K562 (cell line): ENCODE measurements around the gene PSD4. TPM values are rescaled to one million over a fixed set of nuclear protein-coding genes. Genes with fewer than 3 reads are reported as not detected.

ENCODE experiments used
- ATAC-seq: fragments of 200-7000 bp; cut with Tn5 transposase; 3 replicates; pipeline ENCODE4 v1.9.1; 2020; ENCODE audit warnings: moderate library complexity
- BruUV-seq: library from RNA; stranded (reverse); fragments of 400-500 nt; replicated peaks from 2 replicates; lab custom pipeline; 2021; lab: Mats Ljungman, UMichigan
- CTCF ChIA-PET: fragments of 300-600 bp; formaldehyde crosslinking; extraction: SDS; loops from one replicate; lab custom pipeline; 2021; ENCODE audit warnings: low intra/inter-chr PET ratio; lab: Yijun Ruan, JAX
- POLR2A ChIA-PET: fragments of 300-600, 350-650 bp; sonication (Branson Sonifier 250); formaldehyde crosslinking; extraction: SDS; loops from one replicate; lab custom pipeline; 2021; ENCODE audit warnings: antibody characterized with exemption, inconsistent platforms; lab: Yijun Ruan, JAX
- DNase-seq, 4 experiments: peaks; one replicate each; pipeline versions ENCODE4 v3.0.0 to v3.0.0-alpha.2; 2011 to 2018; ENCODE audit warnings: low spot score in 3 of 4, mixed read lengths in 3 of 4; ENCODE audit errors: extremely low read depth in 1 of 4
- FAIRE-seq: peaks from 2 replicates; lab custom pipeline; 2011; peaks lifted over from hg19 to GRCh38; lab: Jason Lieb, UNC
- H2AFZ ChIP-seq: 2 replicates; pipeline ENCODE4 v1.6.0; 2011; ENCODE audit warnings: low read depth, low read length, control low read depth, inconsistent platforms
- H3K27ac ChIP-seq: fragments of 200-600 bp; 3 replicates; pipeline ENCODE4 v1.8.0; 2011; ENCODE audit warnings: low read depth, mild to moderate bottlenecking, control low read depth, inconsistent platforms, low read length, moderate library complexity, mixed read lengths; ENCODE audit errors: extremely low read depth
- H3K27me3 ChIP-seq, 2 experiments: fragments of 300-600 bp in 1 of 2; 2 replicates in 1 of 2; 3 replicates in 1 of 2; pipeline versions ENCODE4 v1.6.0 to v1.8.0; 2011; ENCODE audit warnings: inconsistent platforms in 2 of 2, low read length in 2 of 2, mild to moderate bottlenecking in 1 of 2, mixed read lengths in 1 of 2, moderate library complexity in 1 of 2; ENCODE audit not compliant: control insufficient read depth in 2 of 2, insufficient read depth in 2 of 2
- H3K36me3 ChIP-seq: fragments of 300-600 bp; 3 replicates; pipeline ENCODE4 v1.8.0; 2011; ENCODE audit warnings: mild to moderate bottlenecking, low read length, inconsistent platforms; ENCODE audit not compliant: control insufficient read depth, insufficient read depth
- H3K4me1 ChIP-seq, 2 experiments: fragments of 200-600 bp in 1 of 2; replicated peaks in 1 of 2; 2 replicates in 1 of 2; 3 replicates in 1 of 2; pipeline versions ENCODE4 v1.5.1 to v1.8.0; 2011; ENCODE audit warnings: inconsistent platforms in 2 of 2, low read length in 2 of 2, mild to moderate bottlenecking in 1 of 2, mixed read lengths in 1 of 2, moderate library complexity in 1 of 2; ENCODE audit not compliant: control insufficient read depth in 2 of 2, insufficient read depth in 2 of 2
- H3K4me2 ChIP-seq: 2 replicates; pipeline ENCODE4 v1.6.1; 2011; ENCODE audit warnings: low read length, control low read depth, inconsistent platforms, mixed read lengths; ENCODE audit not compliant: insufficient read depth
- H3K4me3 ChIP-seq: fragments of 200-600 bp; sonication (generic), shearing (Covaris generic); 2 replicates; pipeline ENCODE4 v1.5.1; 2016; ENCODE audit warnings: control low read depth, inconsistent platforms
- H3K79me2 ChIP-seq: fragments of 200-600 bp; 3 replicates; pipeline ENCODE4 v1.8.0; 2011; ENCODE audit warnings: low read length, inconsistent platforms; ENCODE audit not compliant: control insufficient read depth, insufficient read depth
- H3K9ac ChIP-seq, 2 experiments: 2 replicates each; pipeline versions ENCODE4 v1.6.0 to v1.6.1; 2011; ENCODE audit warnings: low read depth in 2 of 2, low read length in 2 of 2, control low read depth in 1 of 2, inconsistent platforms in 1 of 2, mild to moderate bottlenecking in 1 of 2, mixed read lengths in 1 of 2; ENCODE audit not compliant: insufficient read depth in 1 of 2
- H3K9me1 ChIP-seq: one replicate; pipeline ENCODE4 v1.6.0; 2011; ENCODE audit warnings: inconsistent platforms, mild to moderate bottlenecking, low read length, moderate library complexity; ENCODE audit not compliant: control insufficient read depth, insufficient read depth
- H3K9me3 ChIP-seq: replicated peaks from 2 replicates; pipeline ENCODE4 v1.5.1; 2011; ENCODE audit warnings: low read depth, low read length, inconsistent platforms; ENCODE audit not compliant: control insufficient read depth, insufficient read depth
- H4K20me1 ChIP-seq: replicated peaks from 2 replicates; pipeline ENCODE4 v1.6.1; 2011; ENCODE audit warnings: low read length, inconsistent platforms, mixed read lengths; ENCODE audit not compliant: control insufficient read depth, insufficient read depth
- SPI1 ChIP-seq: IDR thresholded peaks from 2 replicates; pipeline ENCODE4 v1.6.1; 2011; ENCODE audit warnings: low read depth, low read length, control low read depth, borderline replicate concordance
- WGBS: fragments of 100-300 bp; shearing (Covaris generic); methylation state at CpG from one replicate; pipeline ENCODE4 v1.1.6; 2016; ENCODE audit warnings: low coverage, mixed read lengths; ENCODE audit not compliant: insufficient coverage; ENCODE audit errors: missing lambda C conversion rate; 5-methylcytosine and 5-hydroxymethylcytosine counted together
- in situ Hi-C: fragments of 300-500 bp; cut with MboI; formaldehyde crosslinking; loops from 4 replicates; pipeline ENCODE4 v1.15.0; 2018; ENCODE audit warnings: inconsistent platforms, mixed read lengths
- intact Hi-C: fragments of 100-400 bp; cut with micrococcal nuclease; formaldehyde crosslinking; loops from 2 replicates; pipeline ENCODE4 v1.14.2; 2022
- polyA plus RNA-seq, 8 experiments: library from polyadenylated mRNA; depleted of rRNA in 4 of 8; stranded (reverse) in 5 of 8; unstranded in 3 of 8; fragments of >200 nt; fragmentation: Nextera tagmentation in 2 of 8; fragmentation: Illumina TruSeq in 1 of 8; extraction: Ambion mirVana in 2 of 8; extraction: Trizol in 1 of 8; gene quantifications; 2 replicates each; pipeline versions ENCODE4 v1.2.1 to v1.2.3, GENCODE V29; 2011 to 2014; ENCODE audit warnings: inconsistent platforms in 1 of 8, missing spikeins in 1 of 8
- total RNA-seq, 7 experiments: library from RNA; depleted of rRNA in 6 of 7; stranded (reverse); fragments of >200 nt in 6 of 7; fragmentation: Illumina TruSeq in 2 of 7; extraction: Trizol in 2 of 7; gene quantifications; 2 replicates each; pipeline versions ENCODE4 v1.2.1 to v1.2.3, GENCODE V29; 2011 to 2021; ENCODE audit warnings: low replicate concordance in 1 of 7
- TF ChIP-seq, protein P1 (sequence below): fragments of 450-650 bp; IDR thresholded peaks from 2 replicates; pipeline ENCODE4 v1.6.1; 2016; ENCODE audit warnings: low read depth, mild to moderate bottlenecking, moderate library complexity

The PSD4 gene
- total and polyA plus RNA-seq, 9 of the 15 experiments (the other 6 are each of a cell fraction or from before 2014, with no cell fraction given) = 0.46 to 54.0 (median 20.8) TPM

DNA sequence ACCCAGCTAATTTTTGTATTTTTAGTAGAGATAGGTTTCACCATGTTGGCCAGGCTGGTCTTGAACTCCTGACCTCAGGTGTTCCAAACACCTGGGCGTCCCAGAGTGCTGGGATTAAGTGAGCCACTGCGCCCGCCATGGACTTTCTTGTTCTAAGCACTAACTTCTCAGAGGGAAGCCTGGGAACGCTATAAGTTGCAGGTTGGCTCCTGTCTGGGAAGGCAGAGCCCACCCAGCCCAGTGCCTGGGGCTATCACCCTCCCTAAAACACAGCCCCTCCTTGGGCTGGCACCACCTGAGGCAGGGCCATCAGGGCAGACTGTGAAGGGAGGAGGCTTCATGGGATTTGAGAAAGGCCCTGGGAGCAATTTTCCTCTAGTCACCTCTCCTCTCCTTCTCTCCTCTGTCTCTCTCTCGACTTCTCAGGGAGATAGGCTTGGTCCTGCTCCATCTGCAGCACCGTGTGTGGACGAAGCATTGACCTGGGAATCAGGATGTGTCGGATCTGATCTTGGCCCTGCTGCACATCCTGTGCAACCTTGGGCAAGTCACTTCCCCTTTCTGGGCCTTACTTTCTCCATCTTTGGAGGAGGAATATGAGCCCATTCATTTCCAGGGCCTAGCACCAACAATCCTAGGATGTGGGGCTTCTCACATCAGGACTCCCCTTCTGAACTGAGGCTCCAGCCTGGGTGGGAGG lies 10.9 kb downstream of the PSD4 start:
- H3K27ac ChIP-seq = no peak overlapping the region
- H3K9ac ChIP-seq = no peak overlapping the region
- H3K9me3 ChIP-seq = no peaks in the 10 kb centered on the region
- no peak overlapping the region for H2AFZ ChIP-seq
- no peak overlapping the region for H3K4me2 ChIP-seq
- TF ChIP-seq, protein P1, sequence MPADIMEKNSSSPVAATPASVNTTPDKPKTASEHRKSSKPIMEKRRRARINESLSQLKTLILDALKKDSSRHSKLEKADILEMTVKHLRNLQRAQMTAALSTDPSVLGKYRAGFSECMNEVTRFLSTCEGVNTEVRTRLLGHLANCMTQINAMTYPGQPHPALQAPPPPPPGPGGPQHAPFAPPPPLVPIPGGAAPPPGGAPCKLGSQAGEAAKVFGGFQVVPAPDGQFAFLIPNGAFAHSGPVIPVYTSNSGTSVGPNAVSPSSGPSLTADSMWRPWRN = no peak
- TF ChIP-seq SPI1 = peak; percentile 74
- WGBS = 64% methylated on average over 7 of the region's 8 CpGs
- peaks cover 10% of the 10 kb centered on the region for H3K9me1 ChIP-seq
- ChIA-PET POLR2A (interaction anchor here (2.5 kb wide), 1 partner anchor 11 kb away, joined by 15 read pairs; the partner anchor contains the start of gene PSD4), CTCF (no interaction called here)
- BruUV-seq = no TSS peak
- H3K27me3 ChIP-seq = no peaks in the 10 kb centered on the region
- intact Hi-C loops (no loop called here), in situ Hi-C loops (no loop called here)
- H3K79me2 ChIP-seq = no peaks in the 10 kb centered on the region; the same call in 2 of the 3 replicates
- H3K4me3 ChIP-seq = no peak overlapping the region
- peaks cover 13% of the 10 kb centered on the region for H4K20me1 ChIP-seq
- DNase-seq (no peak), ATAC-seq (no peak), FAIRE-seq (no peak)
- peaks cover 18 to 31% of the 10 kb centered on the region in 2 experiments; a peak in 4 of 5 replicates for H3K4me1 ChIP-seq
- peaks cover 57% of the 10 kb centered on the region; the same call in 2 of the 3 replicates for H3K36me3 ChIP-seq
